GM12864 (cell line): ENCODE results near the gene FTSJ1.

Experiments used
- DNase-seq: peaks from one replicate; pipeline ENCODE4 v3.0.0-alpha.2; 2011; ENCODE audit warnings: low read depth
- H3K4me3 ChIP-seq: 2 replicates; pipeline ENCODE4 v1.5.1; 2011; ENCODE audit warnings: mild to moderate bottlenecking, low read depth, low read length, control low read depth
- CTCF ChIP-seq: IDR thresholded peaks from 2 replicates; pipeline ENCODE4 v1.5.1; 2011; ENCODE audit warnings: low read depth, mild to moderate bottlenecking, moderate library complexity, low read length, control low read depth, inconsistent platforms; ENCODE audit errors: missing control alignments

Gene FTSJ1

GRCh38 chrX:48509619-48510018, 33.6 kb downstream of the FTSJ1 start:
- H3K4me3 ChIP-seq: peak overlapping the region; percentile 82
- no peak for DNase-seq
- TF ChIP-seq CTCF: no peak

GRCh38 chrX:48511560-48511959, 35.6 kb downstream of the FTSJ1 start:
- DNase-seq: no peak

GRCh38 chrX:48512371-48512935, 36.5 kb downstream of the FTSJ1 start:
- H3K4me3 ChIP-seq: no peak overlapping the region
- TF ChIP-seq CTCF: no peak
- DNase-seq: no peak

More at GRCh38 chrX:48511560-48511959, 35.6 kb downstream of the FTSJ1 start:
- peak; percentile 13 for TF ChIP-seq CTCF
- H3K4me3 ChIP-seq: no peak overlapping the region

- DNase-seq: no peak
- no peak overlapping the region for H3K4me3 ChIP-seq
- TF ChIP-seq CTCF: no peak
These were observed 37.7 kb downstream of the FTSJ1 start for GRCh38 chrX:48513670-48514069.

- DNase-seq: no peak
- H3K4me3 ChIP-seq: no peak overlapping the region
- TF ChIP-seq CTCF: no peak
These were observed 38.3 kb downstream of the FTSJ1 start for GRCh38 chrX:48514126-48514806.

- DNase-seq: no peak
- TF ChIP-seq CTCF: no peak
- no peak overlapping the region for H3K4me3 ChIP-seq
These were observed 39.0 kb downstream of the FTSJ1 start for GRCh38 chrX:48514868-48515460.
